ENCODE data around the gene TJP1. TPM values are rescaled to one million over a fixed set of nuclear protein-coding genes. Genes with fewer than 3 reads are reported as not detected.

The TJP1 gene
- total RNA-seq, 1 donor, result 86.9 TPM

- H3K27ac ChIP-seq (ENCODE audit: low read depth, low read length), result no peak overlapping the region
- H3K9me3 ChIP-seq (ENCODE audit: low read depth, low read length), result no peaks in the 10 kb centered on the region
- no peaks in the 10 kb centered on the region for H3K79me2 ChIP-seq (ENCODE audit: insufficient read depth, low read length)
- no peak overlapping the region for H3K4me2 ChIP-seq (ENCODE audit: insufficient read depth, low read length)
- H4K20me1 ChIP-seq (ENCODE audit: insufficient read depth, low read length), result peaks cover 5% of the 10 kb centered on the region
- DNase-seq (ENCODE audit: insufficient read length, low spot score, missing footprints), result no peak
- H3K36me3 ChIP-seq (ENCODE audit: insufficient read depth, low read length), result peaks cover 75% of the 10 kb centered on the region
- H3K4me1 ChIP-seq (ENCODE audit: insufficient read depth, low read length), result no peaks in the 10 kb centered on the region
- no peak for TF ChIP-seq CTCF (IDR thresholded peaks at IDR 0.05; ENCODE audit: extremely low read depth, low read depth, low read length)
- H3K4me3 ChIP-seq (ENCODE audit: insufficient read depth, low read length), result no peak overlapping the region
- no peak overlapping the region for H2AFZ ChIP-seq (ENCODE audit: low read length)
- H3K27me3 ChIP-seq (ENCODE audit: insufficient read depth, low read length), result no peaks in the 10 kb centered on the region
These were observed 93.8 kb downstream of the TJP1 start for GRCh38 chr15:29728418-29728817.

- Histone ChIP-seq H3K27ac (ENCODE audit: low read depth, low read length) (no peak overlapping the region), H3K4me3 (ENCODE audit: insufficient read depth, low read length) (no peak overlapping the region), H2AFZ (ENCODE audit: low read length) (no peak overlapping the region), H3K27me3 (ENCODE audit: insufficient read depth, low read length) (no peaks in the 10 kb centered on the region), H4K20me1 (ENCODE audit: insufficient read depth, low read length) (peaks cover 4% of the 10 kb centered on the region), H3K36me3 (ENCODE audit: insufficient read depth, low read length) (peaks cover 75% of the 10 kb centered on the region), H3K79me2 (ENCODE audit: insufficient read depth, low read length) (no peaks in the 10 kb centered on the region), H3K4me2 (ENCODE audit: insufficient read depth, low read length) (no peak overlapping the region), H3K9me3 (ENCODE audit: low read depth, low read length) (no peaks in the 10 kb centered on the region), H3K4me1 (ENCODE audit: insufficient read depth, low read length) (no peaks in the 10 kb centered on the region)
- TF ChIP-seq CTCF (IDR thresholded peaks at IDR 0.05; ENCODE audit: extremely low read depth, low read depth, low read length), result no peak
- DNase-seq (ENCODE audit: insufficient read length, low spot score, missing footprints), result no peak
These were observed 94.4 kb downstream of the TJP1 start for GRCh38 chr15:29727871-29728270.

- peaks cover 71% of the 10 kb centered on the region for H3K36me3 ChIP-seq (ENCODE audit: insufficient read depth, low read length)
These were observed 95.7 kb downstream of the TJP1 start for GRCh38 chr15:29726553-29726952.

GRCh38 chr15:29724026-29724425 is 98.2 kb downstream of the TJP1 start:
- peaks cover 4% of the 10 kb centered on the region for H4K20me1 ChIP-seq (ENCODE audit: insufficient read depth, low read length)
- no peak overlapping the region for H2AFZ ChIP-seq (ENCODE audit: low read length)
- no peaks in the 10 kb centered on the region for H3K79me2 ChIP-seq (ENCODE audit: insufficient read depth, low read length)
- no peak overlapping the region for H3K4me2 ChIP-seq (ENCODE audit: insufficient read depth, low read length)
- no peaks in the 10 kb centered on the region for H3K4me1 ChIP-seq (ENCODE audit: insufficient read depth, low read length)
- DNase-seq (ENCODE audit: insufficient read length, low spot score, missing footprints), result no peak
- no peak for TF ChIP-seq CTCF (IDR thresholded peaks at IDR 0.05; ENCODE audit: extremely low read depth, low read depth, low read length)
- H3K9me3 ChIP-seq (ENCODE audit: low read depth, low read length), result peaks cover 4% of the 10 kb centered on the region
- peaks cover 89% of the 10 kb centered on the region for H3K36me3 ChIP-seq (ENCODE audit: insufficient read depth, low read length)
- H3K27ac ChIP-seq (ENCODE audit: low read depth, low read length), result no peak overlapping the region
- no peak overlapping the region for H3K4me3 ChIP-seq (ENCODE audit: insufficient read depth, low read length)
- no peaks in the 10 kb centered on the region for H3K27me3 ChIP-seq (ENCODE audit: insufficient read depth, low read length)

More at GRCh38 chr15:29726553-29726952, 95.7 kb downstream of the TJP1 start:
- no peaks in the 10 kb centered on the region for H3K79me2 ChIP-seq (ENCODE audit: insufficient read depth, low read length)
- H4K20me1 ChIP-seq (ENCODE audit: insufficient read depth, low read length), result peaks cover 4% of the 10 kb centered on the region
- no peaks in the 10 kb centered on the region for H3K4me1 ChIP-seq (ENCODE audit: insufficient read depth, low read length)
- TF ChIP-seq CTCF (IDR thresholded peaks at IDR 0.05; ENCODE audit: extremely low read depth, low read depth, low read length), result no peak
- no peak overlapping the region for H3K4me3 ChIP-seq (ENCODE audit: insufficient read depth, low read length)
- H3K9me3 ChIP-seq (ENCODE audit: low read depth, low read length), result peaks cover 4% of the 10 kb centered on the region
- no peaks in the 10 kb centered on the region for H3K27me3 ChIP-seq (ENCODE audit: insufficient read depth, low read length)
- DNase-seq (ENCODE audit: insufficient read length, low spot score, missing footprints), result no peak
- H3K4me2 ChIP-seq (ENCODE audit: insufficient read depth, low read length), result no peak overlapping the region
- no peak overlapping the region for H2AFZ ChIP-seq (ENCODE audit: low read length)
- no peak overlapping the region for H3K27ac ChIP-seq (ENCODE audit: low read depth, low read length)

Measured in osteoblast (primary cell).